OCI-LY7 (cell line): ENCODE data around the gene CDC40. TPM values are rescaled to one million over a fixed set of nuclear protein-coding genes. Genes with fewer than 3 reads are reported as not detected.

Experiments
- BruUV-seq: library from RNA; stranded (reverse); fragments of 400-500 nt; replicated peaks from 2 replicates; lab custom pipeline; 2021; lab: Mats Ljungman, UMichigan
- CTCF ChIA-PET: fragments of 300-600 bp; sonication (Branson Sonifier 250); formaldehyde crosslinking; loops from one replicate; lab custom pipeline; 2022; ENCODE audit warnings: antibody characterized with exemption; ENCODE audit not compliant: unreplicated experiment; lab: Charles Lee
- POLR2A ChIA-PET: fragments of 300-600 bp; sonication (Branson Sonifier 250); formaldehyde crosslinking; loops from one replicate; lab custom pipeline; 2022; ENCODE audit warnings: antibody characterized with exemption; lab: Charles Lee
- DNase-seq: peaks from one replicate; pipeline ENCODE4 v3.0.0-alpha.2; 2015; ENCODE audit warnings: low spot score
- H2AFZ ChIP-seq: fragments of 200-600 bp; sonication (generic), shearing (Covaris generic); 2 replicates; pipeline ENCODE4 v1.6.1; 2014; ENCODE audit warnings: mild to moderate bottlenecking, antibody characterized with exemption, low read length, moderate library complexity
- H3K27ac ChIP-seq: fragments of 200-600 bp; sonication (generic); 2 replicates; pipeline ENCODE4 v1.5.1; 2014; ENCODE audit warnings: mixed run types, low read depth, mild to moderate bottlenecking, moderate library complexity, low read length, inconsistent platforms; ENCODE audit not compliant: poor library complexity, severe bottlenecking
- H3K36me3 ChIP-seq: fragments of 200-600 bp; sonication (generic); 2 replicates; pipeline ENCODE4 v1.6.1; 2014; ENCODE audit warnings: mild to moderate bottlenecking, antibody characterized with exemption, low read length, moderate library complexity, mixed read lengths; ENCODE audit not compliant: insufficient read depth
- H3K4me1 ChIP-seq: fragments of 200-600 bp; sonication (generic); 2 replicates; pipeline ENCODE4 v1.5.1; 2014; ENCODE audit warnings: mild to moderate bottlenecking, low read length; ENCODE audit not compliant: insufficient read depth, poor library complexity, severe bottlenecking
- H3K4me2 ChIP-seq: fragments of 200-600 bp; sonication (generic); 2 replicates; pipeline ENCODE4 v1.6.1; 2014; ENCODE audit warnings: mild to moderate bottlenecking, low read length
- H3K4me3 ChIP-seq: fragments of 200-600 bp; sonication (generic); 2 replicates; pipeline ENCODE4 v1.5.1; 2014; ENCODE audit warnings: mild to moderate bottlenecking, low read depth, low read length; ENCODE audit not compliant: poor library complexity, severe bottlenecking
- H3K79me2 ChIP-seq: fragments of 200-600 bp; sonication (generic); 2 replicates; pipeline ENCODE4 v1.6.1; 2016; ENCODE audit warnings: low read depth, mild to moderate bottlenecking, low read length, moderate library complexity, mixed read lengths; ENCODE audit not compliant: insufficient read depth
- H3K9me2 ChIP-seq: fragments of 200-600 bp; sonication (generic); 2 replicates; pipeline ENCODE4 v1.6.1; 2016; ENCODE audit warnings: mild to moderate bottlenecking, low read length, mixed read lengths; ENCODE audit not compliant: insufficient read depth
- H3K9me3 ChIP-seq: fragments of 200-600 bp; sonication (generic); 2 replicates; pipeline ENCODE4 v1.6.1; 2014; ENCODE audit warnings: mild to moderate bottlenecking, mixed run types, low read length, mixed read lengths
- H4K20me1 ChIP-seq: fragments of 200-600 bp; sonication (generic); 2 replicates; pipeline ENCODE4 v1.6.1; 2014; ENCODE audit warnings: mild to moderate bottlenecking, antibody characterized with exemption, low read length, moderate library complexity, mixed read lengths; ENCODE audit not compliant: insufficient read depth
- CTCF ChIP-seq: fragments of 200-600 bp; sonication (generic); conservative IDR thresholded peaks from 2 replicates; pipeline ENCODE4 v1.5.1; 2014; ENCODE audit warnings: mild to moderate bottlenecking, antibody characterized with exemption, low read length, moderate library complexity, mixed read lengths
- EZH2phosphoT487 ChIP-seq: fragments of 200-600 bp; sonication (generic); IDR thresholded peaks from 2 replicates; pipeline ENCODE4 v1.6.1; 2018; ENCODE audit warnings: low read depth, borderline replicate concordance, mild to moderate bottlenecking, mixed run types, antibody characterized with exemption, low read length, moderate library complexity, mixed read lengths
- intact Hi-C: fragments of 100-400 bp; cut with micrococcal nuclease; formaldehyde crosslinking; loops from one replicate; pipeline ENCODE4 v1.10.0; 2022; ENCODE audit not compliant: unreplicated experiment
- total RNA-seq, 2 experiments: library from RNA; depleted of rRNA in 1 of 2; stranded (reverse); fragments of >200 nt in 1 of 2; shearing (Covaris generic) in 1 of 2; gene quantifications; 2 replicates each; pipeline ENCODE4 v1.2.3, GENCODE V29; 2014 to 2022

The CDC40 gene
- total RNA-seq, 2 experiments from 2014 or later = 19.2 to 35.5 TPM

DNA sequence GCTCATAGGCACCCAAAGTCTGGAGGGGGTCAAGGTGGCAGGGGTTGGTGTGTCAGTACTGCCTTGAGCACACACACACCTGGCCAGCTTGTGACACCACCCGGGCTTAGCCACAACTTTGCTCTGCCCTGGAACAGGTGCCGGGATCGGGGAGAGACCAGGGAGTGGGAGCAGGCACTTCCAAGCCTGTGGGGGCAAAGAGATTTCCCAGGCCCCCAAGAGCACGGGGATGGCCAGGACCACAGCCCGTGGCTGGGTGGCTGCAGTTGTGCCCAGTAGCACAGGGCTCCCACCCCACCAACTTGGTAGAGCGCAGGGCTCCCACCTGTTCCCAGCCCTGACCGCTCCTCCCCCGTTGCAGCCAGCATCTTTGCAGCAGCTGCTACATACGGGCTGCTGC lies 41.2 kb upstream of the CDC40 start:
- no TSS peak for BruUV-seq
- Histone ChIP-seq H3K36me3 (peaks cover 43% of the 10 kb centered on the region), H3K9me2 (no peaks in the 10 kb centered on the region), H3K4me1 (no peaks in the 10 kb centered on the region), H3K79me2 (no peaks in the 10 kb centered on the region), H3K4me3 (no peak overlapping the region), H3K9me3 (peaks cover 33% of the 10 kb centered on the region), H3K4me2 (no peak overlapping the region), H4K20me1 (no peaks in the 10 kb centered on the region), H2AFZ (no peak overlapping the region), H3K27ac (no peak overlapping the region)
- TF ChIP-seq EZH2phosphoT487 = no peak
- TF ChIP-seq CTCF = no peak
- intact Hi-C loops = no loop called here
- ChIA-PET CTCF (no interaction called here), POLR2A (no interaction called here)
- no peak for DNase-seq

GRCh38 chr6:110140650-110141049 lies 39.6 kb upstream of the CDC40 start:
- no peaks in the 10 kb centered on the region for H3K4me1 ChIP-seq
- no peak overlapping the region for H2AFZ ChIP-seq
- H3K4me3 ChIP-seq = no peak overlapping the region
- no peaks in the 10 kb centered on the region for H4K20me1 ChIP-seq
- H3K9me2 ChIP-seq = no peaks in the 10 kb centered on the region
- no TSS peak for BruUV-seq
- H3K4me2 ChIP-seq = no peak overlapping the region
- H3K27ac ChIP-seq = no peak overlapping the region
- peaks cover 33% of the 10 kb centered on the region for H3K9me3 ChIP-seq
- ChIA-PET POLR2A (interaction anchor here (0.6 to 1.7 kb wide), 2 partner anchors 10 to 713 kb away, joined by 5 to 9 read pairs; no protein-coding TSS in a partner anchor), CTCF (no interaction called here)
- intact Hi-C loops = no loop called here
- no peak for DNase-seq
- H3K79me2 ChIP-seq = no peaks in the 10 kb centered on the region
- H3K36me3 ChIP-seq = peaks cover 43% of the 10 kb centered on the region
- no peak for TF ChIP-seq EZH2phosphoT487

GRCh38 chr6:110147870-110148269 lies 32.4 kb upstream of the CDC40 start:
- no TSS peak for BruUV-seq
- ChIA-PET CTCF (interaction anchor here (0.9 kb wide), 1 partner anchor 31 kb away, joined by 3 read pairs; no protein-coding TSS in a partner anchor), POLR2A (interaction anchor here (0.7 to 1.2 kb wide), 4 partner anchors 11 to 455 kb away, joined by 3 to 6 read pairs (median 3); no protein-coding TSS in a partner anchor)
- no peak for TF ChIP-seq CTCF
- peak overlapping the region; percentile 12 for H3K27ac ChIP-seq
- peaks cover 5% of the 10 kb centered on the region for H3K36me3 ChIP-seq
- intact Hi-C loops = no loop called here
- peaks cover 41% of the 10 kb centered on the region; the same call in 1 of the 2 replicates for H3K79me2 ChIP-seq
- no peaks in the 10 kb centered on the region for H3K9me2 ChIP-seq
- peak overlapping the region; percentile 38 for H3K4me2 ChIP-seq
- no peak for DNase-seq
- H3K4me3 ChIP-seq = no peak overlapping the region
- H2AFZ ChIP-seq = no peak overlapping the region
- no peaks in the 10 kb centered on the region for H4K20me1 ChIP-seq
- no peaks in the 10 kb centered on the region for H3K9me3 ChIP-seq
- H3K4me1 ChIP-seq = peaks cover 15% of the 10 kb centered on the region
